B cell (primary cell): ENCODE measurements around the gene CDC42SE2. TPM values are rescaled to one million over a fixed set of nuclear protein-coding genes. Genes with fewer than 3 reads are reported as not detected.
A peak's percentile ranks its signal among the peaks of the same experiment; 100 is the strongest.

Source experiments
- ATAC-seq: fragments of 200-7000 bp; cut with Tn5 transposase; one replicate; pipeline ENCODE4 v1.10.0; 2021; ENCODE audit warnings: low read depth, mild to moderate bottlenecking, moderate number of reproducible peaks, moderate library complexity
- CTCF ChIA-PET: fragments of 350-600 bp; sonication (Branson Sonifier 250); formaldehyde crosslinking; loops from one replicate; lab custom pipeline; 2021; ENCODE audit warnings: antibody characterized with exemption, inconsistent platforms; lab: Charles Lee
- POLR2A ChIA-PET: fragments of 350-600 bp; sonication (Branson Sonifier 250); formaldehyde crosslinking; loops from one replicate; lab custom pipeline; 2021; ENCODE audit warnings: antibody characterized with exemption; lab: Charles Lee
- DNase-seq: peaks from one replicate; pipeline ENCODE4 v3.0.0; 2013
- H2AFZ ChIP-seq: 2 replicates; pipeline ENCODE4 v1.6.1; 2012; ENCODE audit warnings: mild to moderate bottlenecking, low read depth, low read length; ENCODE audit not compliant: insufficient read depth, poor library complexity, severe bottlenecking
- H3K27ac ChIP-seq, 2 donors: 1 replicate in 1 of 2; 2 replicates in 1 of 2; pipeline ENCODE4 v1.5.1; 2012 to 2013; ENCODE audit warnings: low read length in 2 of 2, mild to moderate bottlenecking in 2 of 2, moderate library complexity in 1 of 2
- H3K27me3 ChIP-seq, 4 experiments: fragments of 200-600 bp in 1 of 4; sonication (generic) in 1 of 4; replicated peaks in 1 of 4; 1 replicate in 2 of 4; 2 replicates in 2 of 4; pipeline versions ENCODE4 v1.6.1 to v1.7.0; 2013 to 2016; ENCODE audit warnings: low read length in 3 of 4, mild to moderate bottlenecking in 2 of 4, mixed read lengths in 1 of 4, moderate library complexity in 1 of 4; ENCODE audit not compliant: insufficient read depth in 4 of 4, control insufficient read depth in 3 of 4; ENCODE audit errors: control extremely low read depth in 1 of 4
- H3K36me3 ChIP-seq, 2 experiments: replicated peaks in 1 of 2; 1 replicate in 1 of 2; 2 replicates in 1 of 2; pipeline versions ENCODE4 v1.6.1 to v1.7.1; 2013; ENCODE audit warnings: low read length in 1 of 2; ENCODE audit not compliant: insufficient read depth in 2 of 2, control insufficient read depth in 1 of 2; ENCODE audit errors: control extremely low read depth in 1 of 2, extremely low read depth in 1 of 2
- H3K4me1 ChIP-seq, 2 donors: fragments of 200-600 bp in 1 of 2; sonication (generic) in 1 of 2; 1 replicate in 1 of 2; 2 replicates in 1 of 2; pipeline versions ENCODE4 v1.5.1 to v1.6.1; 2013 to 2017; ENCODE audit warnings: low read length in 2 of 2; ENCODE audit not compliant: control insufficient read depth in 2 of 2, insufficient read depth in 2 of 2
- H3K4me2 ChIP-seq: replicated peaks from 2 replicates; pipeline ENCODE3; 2012; ENCODE audit warnings: mild to moderate bottlenecking, low read depth, low read length; ENCODE audit not compliant: poor library complexity, severe bottlenecking
- H3K4me3 ChIP-seq, 5 experiments: fragments of 200-600 bp in 1 of 5; sonication (generic) in 1 of 5; 1 replicate in 3 of 5; 2 replicates in 2 of 5; pipeline versions ENCODE4 v1.5.1 to v1.7.0; 2011 to 2016; ENCODE audit warnings: low read length in 4 of 5, mild to moderate bottlenecking in 4 of 5, low read depth in 2 of 5, control low read depth in 1 of 5, moderate library complexity in 1 of 5; ENCODE audit not compliant: insufficient read depth in 1 of 5; ENCODE audit errors: control extremely low read depth in 1 of 5, extremely low read depth in 1 of 5
- H3K79me2 ChIP-seq: fragments of 200-600 bp; sonication (generic); one replicate; pipeline ENCODE4 v1.6.0; 2016; ENCODE audit warnings: low read length; ENCODE audit not compliant: control insufficient read depth, insufficient read depth
- H3K9ac ChIP-seq: fragments of 200-600 bp; sonication (generic); 2 replicates; pipeline ENCODE4 v1.6.1; 2017; ENCODE audit warnings: mild to moderate bottlenecking, low read length, moderate library complexity
- H3K9me3 ChIP-seq, 3 donors: one replicate each; pipeline versions ENCODE4 v1.6.1 to v1.7.1; 2013; ENCODE audit warnings: low read length in 2 of 3; ENCODE audit not compliant: control insufficient read depth in 2 of 3, insufficient read depth in 1 of 3; ENCODE audit errors: control extremely low read depth in 1 of 3
- H4K20me1 ChIP-seq: 2 replicates; pipeline ENCODE4 v1.6.0; 2012; ENCODE audit warnings: mild to moderate bottlenecking, low read length; ENCODE audit not compliant: insufficient read depth, control insufficient read depth, poor library complexity, severe bottlenecking
- H3K27ac Mint-ChIP-seq: one replicate; pipeline ENCODE4 v1.8.0; 2021; ENCODE audit warnings: mixed read lengths
- H3K27me3 Mint-ChIP-seq: one replicate; pipeline ENCODE4 v1.8.0; 2021; ENCODE audit warnings: mixed read lengths
- H3K4me1 Mint-ChIP-seq: one replicate; pipeline ENCODE4 v1.8.0; 2021; ENCODE audit warnings: mixed read lengths
- H3K4me3 Mint-ChIP-seq: one replicate; pipeline ENCODE4 v1.8.0; 2021; ENCODE audit warnings: mixed read lengths
- H3K9me3 Mint-ChIP-seq: one replicate; pipeline ENCODE4 v1.8.0; 2022; ENCODE audit warnings: mixed read lengths; ENCODE audit not compliant: insufficient read depth
- CTCF ChIP-seq: fragments of 200-600 bp; IDR thresholded peaks from one replicate; pipeline ENCODE4 v1.8.0; 2022; ENCODE audit warnings: antibody characterized with exemption, mild to moderate bottlenecking
- EZH2 ChIP-seq: IDR thresholded peaks from 2 replicates; pipeline ENCODE4 v1.6.1; 2012; ENCODE audit warnings: borderline replicate concordance, low read depth, mild to moderate bottlenecking, moderate library complexity, low read length; ENCODE audit not compliant: insufficient read depth, poor library complexity, severe bottlenecking
- whole genome bisulfite sequencing: methylation state at CpG from one replicate; pipeline ENCODE4 v1.1.5; 2013; ENCODE audit warnings: missing lambda C conversion rate; ENCODE audit not compliant: insufficient coverage; 5-methylcytosine and 5-hydroxymethylcytosine counted together
- intact Hi-C: fragments of 100-400 bp; cut with micrococcal nuclease; formaldehyde crosslinking; loops from one replicate; pipeline ENCODE4 v1.10.0; 2022
- polyA plus RNA-seq: library from polyadenylated mRNA; depleted of rRNA; stranded (reverse); fragments of >200 nt; gene quantifications from 2 replicates; pipeline ENCODE4 v1.2.3, GENCODE V29; 2012
- total RNA-seq, 2 donors: library from RNA; stranded (reverse); fragments of 120-200 nt in 1 of 2; gene quantifications; 1 replicate in 1 of 2; 2 replicates in 1 of 2; pipeline versions ENCODE4 v1.2.3 to v1.2.4, GENCODE V29; 2013 to 2022

Gene CDC42SE2
- total and polyA plus RNA-seq, 2 donors (not counting 1 experiment from before 2014, with no cell fraction given) = 42.5 to 161 TPM

DNA sequence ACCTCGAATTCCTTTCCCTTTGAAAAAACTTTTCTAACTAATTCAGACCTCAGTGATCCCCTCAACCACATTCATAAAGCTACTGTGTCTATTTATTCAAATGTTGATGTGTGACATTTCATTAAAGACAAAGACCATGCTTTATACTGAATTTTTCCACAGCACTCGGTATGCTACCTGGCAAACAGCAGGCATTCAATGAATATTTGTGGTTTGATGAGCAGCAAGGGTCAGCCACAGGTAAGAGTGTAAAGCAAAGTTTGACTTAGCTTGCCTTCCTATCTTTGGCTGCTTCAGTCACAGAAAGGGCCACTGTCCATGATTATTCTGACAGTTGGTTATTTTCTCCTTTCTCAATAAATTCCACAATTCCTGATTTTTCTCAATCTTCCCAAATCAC, 5.1 kb upstream of the CDC42SE2 start:
- H3K9me3 Mint-ChIP-seq = no peaks in the 10 kb centered on the region
- H3K36me3 ChIP-seq = peaks cover 2 to 13% of the 10 kb centered on the region in 2 experiments
- no CpG with 5 or more reads among the region's 2 CpGs for whole genome bisulfite sequencing
- ATAC-seq (no peak), DNase-seq (no peak)
- no peak overlapping the region for H3K9ac ChIP-seq
- peaks cover 54% of the 10 kb centered on the region for H3K4me1 Mint-ChIP-seq
- peaks cover 87% of the 10 kb centered on the region for H3K79me2 ChIP-seq
- H3K27ac Mint-ChIP-seq = peak overlapping the region; percentile 94
- peak overlapping the region; percentile 9 for H3K4me3 Mint-ChIP-seq
- POLR2A ChIA-PET = interaction anchor here (0.6 kb wide), 1 partner anchor 96 kb away, joined by 3 read pairs; no protein-coding TSS in a partner anchor
- H3K9me3 ChIP-seq = no peaks in the 10 kb centered on the region
- no peaks in the 10 kb centered on the region for H3K27me3 Mint-ChIP-seq
- CTCF ChIA-PET = interaction anchor here (1.1 to 1.8 kb wide), 2 partner anchors 95 to 123 kb away, joined by 3 to 7 read pairs; no protein-coding TSS in a partner anchor
- TF ChIP-seq CTCF (no peak), EZH2 (no peak)
- H3K27me3 ChIP-seq = no peaks in the 10 kb centered on the region
- H2AFZ ChIP-seq = no peak overlapping the region
- peak overlapping the region; percentile 56 for H3K4me2 ChIP-seq
- peaks cover 46 to 47% of the 10 kb centered on the region in 2 donors for H3K4me1 ChIP-seq
- H4K20me1 ChIP-seq = peaks cover 5% of the 10 kb centered on the region
- H3K27ac ChIP-seq = peak overlapping the region; percentile 5 to 89
- H3K4me3 ChIP-seq = no peak overlapping the region
- intact Hi-C loops = no loop called here

GRCh38 chr5:131259326-131259725, 4.5 kb upstream of the CDC42SE2 start:
- no peak overlapping the region for H3K4me3 Mint-ChIP-seq

More at GRCh38 chr5:131259326-131259725, 4.5 kb upstream of the CDC42SE2 start:
- H3K9me3 ChIP-seq = no peaks in the 10 kb centered on the region
- ChIA-PET CTCF (interaction anchor here (1.8 to 8.6 kb wide), 2 partner anchors 96 to 123 kb away, joined by 7 to 117 read pairs; no protein-coding TSS in a partner anchor), POLR2A (interaction anchor here (0.6 kb wide), 1 partner anchor 96 kb away, joined by 3 read pairs; no protein-coding TSS in a partner anchor)
- peaks cover 51% of the 10 kb centered on the region for H3K4me1 Mint-ChIP-seq
- no peaks in the 10 kb centered on the region for H3K27me3 ChIP-seq
- peak overlapping the region in 1 of 2 donors; percentile 89 for H3K27ac ChIP-seq
- ATAC-seq (no peak), DNase-seq (no peak)
- no peak overlapping the region for H2AFZ ChIP-seq
- no peak for TF ChIP-seq CTCF
- no peak for TF ChIP-seq EZH2
- peaks cover 5% of the 10 kb centered on the region for H4K20me1 ChIP-seq
- H3K4me1 ChIP-seq = peaks cover 41 to 43% of the 10 kb centered on the region in 2 donors
- peaks cover 86% of the 10 kb centered on the region for H3K79me2 ChIP-seq
- H3K4me2 ChIP-seq = no peak overlapping the region
- H3K27ac Mint-ChIP-seq = peak overlapping the region; percentile 42
- no peak overlapping the region for H3K9ac ChIP-seq
- peaks cover 2 to 13% of the 10 kb centered on the region in 2 experiments for H3K36me3 ChIP-seq
- no peak overlapping the region for H3K4me3 ChIP-seq
- H3K9me3 Mint-ChIP-seq = no peaks in the 10 kb centered on the region
- H3K27me3 Mint-ChIP-seq = no peaks in the 10 kb centered on the region
- intact Hi-C loops = no loop called here
